ENCODE results near the gene PTPRT. TPM values are rescaled to one million over a fixed set of nuclear protein-coding genes. Genes with fewer than 3 reads are reported as not detected.
A peak's percentile ranks its signal among the peaks of the same experiment; 100 is the strongest.

Gene PTPRT
- total RNA-seq, 1 experiment from 2014 or later = 0.93 TPM

DNA sequence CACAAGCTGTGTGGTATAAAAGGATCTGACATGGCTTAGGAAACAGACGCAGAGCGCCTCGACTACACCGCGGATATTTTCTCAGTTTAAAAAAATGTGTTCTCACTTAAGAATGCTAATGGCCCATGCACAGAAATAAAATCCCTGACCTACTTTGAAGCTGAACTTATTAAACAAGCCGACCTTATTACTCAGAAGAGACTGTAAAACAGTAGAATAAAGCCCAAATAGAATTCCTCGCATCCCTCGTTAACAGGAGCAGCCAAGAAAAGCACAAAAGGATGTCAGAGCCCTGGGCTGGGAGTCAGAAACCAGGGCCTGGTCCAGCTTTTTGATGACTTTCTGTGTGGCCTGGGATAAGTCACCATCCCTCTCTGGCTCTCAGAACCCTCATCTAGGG is 489.3 kb downstream of the PTPRT start:
- Histone ChIP-seq H3K27me3 (peaks cover 12% of the 10 kb centered on the region; the same call in 1 of the 2 replicates), H3K9me3 (replicated peaks) (no peaks in the 10 kb centered on the region; the same call in 1 of the 2 replicates), H3K36me3 (no peaks in the 10 kb centered on the region), H3K4me3 (no peak overlapping the region), H3K4me1 (no peaks in the 10 kb centered on the region), H3K27ac (no peak overlapping the region)
- DNase-seq = no peak

- DNase-seq = no peak
- Histone ChIP-seq H3K4me1 (no peaks in the 10 kb centered on the region), H3K27ac (no peak overlapping the region), H3K36me3 (no peaks in the 10 kb centered on the region), H3K27me3 (peaks cover 12% of the 10 kb centered on the region; the same call in 1 of the 2 replicates), H3K9me3 (replicated peaks) (no peaks in the 10 kb centered on the region), H3K4me3 (no peak overlapping the region)
Measured at GRCh38 chr20:42697962-42698361, 491.7 kb downstream of the PTPRT start.

DNA sequence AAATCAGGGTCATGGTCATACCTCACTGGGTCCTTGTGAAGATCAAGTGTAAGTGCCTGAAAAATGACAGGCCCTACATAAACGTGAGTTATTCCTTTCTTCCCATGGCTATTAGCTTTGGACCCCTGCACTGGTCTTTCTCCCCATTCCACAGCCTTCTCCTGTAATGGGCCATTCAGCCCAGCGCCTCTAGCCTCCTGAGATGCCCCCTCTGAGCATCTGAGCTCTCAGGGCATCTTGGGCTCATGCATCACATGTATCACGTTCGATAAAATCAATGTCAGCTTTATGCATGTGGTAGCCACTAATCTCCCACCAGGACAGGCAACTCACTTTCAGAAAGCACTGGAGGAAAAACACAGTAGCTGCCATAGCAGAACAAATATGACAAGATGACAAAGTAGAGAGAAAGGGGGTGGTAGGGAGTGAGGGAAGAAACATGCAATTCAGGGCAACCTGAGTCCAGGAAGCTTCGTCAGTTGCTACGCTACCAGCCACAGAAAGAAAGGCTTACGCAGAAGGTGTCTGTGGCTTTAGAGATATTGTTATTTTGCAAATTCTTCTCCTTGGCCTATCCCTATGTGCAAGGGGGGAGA is 498.8 kb downstream of the PTPRT start:
- DNase-seq = no peak
- no peak overlapping the region for H3K4me3 ChIP-seq
- H3K9me3 ChIP-seq (replicated peaks) = no peaks in the 10 kb centered on the region
- H3K27me3 ChIP-seq = no peaks in the 10 kb centered on the region
- H3K27ac ChIP-seq = no peak overlapping the region
- H3K36me3 ChIP-seq = no peaks in the 10 kb centered on the region
- no peaks in the 10 kb centered on the region for H3K4me1 ChIP-seq

DNA sequence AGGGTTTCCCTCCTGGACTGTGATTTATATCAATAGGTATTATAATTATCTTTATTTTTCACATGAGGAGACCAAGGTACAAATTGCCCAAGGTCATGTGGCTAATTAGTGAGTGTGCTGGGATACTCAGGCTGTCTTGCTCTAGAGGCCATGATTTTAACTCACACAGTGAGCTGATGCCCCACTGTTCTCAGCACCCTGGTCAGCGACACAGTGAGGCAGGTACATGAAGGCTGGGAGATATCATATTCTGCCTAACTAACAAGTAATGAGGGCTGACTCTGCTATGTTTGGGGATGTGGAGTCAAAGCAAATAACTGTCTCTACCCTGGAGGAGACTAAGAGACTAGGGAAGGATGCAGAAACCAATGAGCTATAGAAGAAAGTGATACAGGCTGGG is 501.1 kb downstream of the PTPRT start:
- no peak overlapping the region for H3K4me3 ChIP-seq
- H3K9me3 ChIP-seq (replicated peaks) = no peaks in the 10 kb centered on the region
- peak; percentile 57 to 74 for DNase-seq
- no peaks in the 10 kb centered on the region for H3K36me3 ChIP-seq
- no peaks in the 10 kb centered on the region for H3K4me1 ChIP-seq
- no peak overlapping the region for H3K27ac ChIP-seq
- H3K27me3 ChIP-seq = no peaks in the 10 kb centered on the region

DNA sequence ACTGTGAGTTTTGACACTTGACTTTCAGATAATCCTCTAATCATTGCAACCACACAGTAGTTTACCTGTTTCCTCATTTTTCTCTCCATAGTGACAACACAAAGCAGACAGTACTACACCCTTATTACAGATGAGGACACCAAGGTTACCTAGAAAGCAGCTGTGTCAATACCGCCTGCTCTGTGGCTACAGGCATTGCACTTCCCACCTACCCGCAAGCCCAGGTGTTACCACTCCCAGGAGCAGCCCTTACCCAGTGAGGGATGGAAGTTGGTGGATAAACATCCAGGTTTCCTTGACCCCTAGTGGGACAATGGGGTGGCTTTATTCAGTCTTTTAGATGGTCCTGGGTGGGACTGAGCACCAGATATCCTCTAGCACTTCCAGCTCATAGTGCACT is 503.6 kb downstream of the PTPRT start:
- DNase-seq = no peak
- H3K4me1 ChIP-seq = no peaks in the 10 kb centered on the region
- no peak overlapping the region for H3K4me3 ChIP-seq
- no peak overlapping the region for H3K27ac ChIP-seq
- H3K36me3 ChIP-seq = no peaks in the 10 kb centered on the region
- 0 out of 2 replicates have a peak, but pooled peaks cover 5% of the 10 kb centered on the region for H3K27me3 ChIP-seq
- H3K9me3 ChIP-seq (replicated peaks) = no peaks in the 10 kb centered on the region

DNA sequence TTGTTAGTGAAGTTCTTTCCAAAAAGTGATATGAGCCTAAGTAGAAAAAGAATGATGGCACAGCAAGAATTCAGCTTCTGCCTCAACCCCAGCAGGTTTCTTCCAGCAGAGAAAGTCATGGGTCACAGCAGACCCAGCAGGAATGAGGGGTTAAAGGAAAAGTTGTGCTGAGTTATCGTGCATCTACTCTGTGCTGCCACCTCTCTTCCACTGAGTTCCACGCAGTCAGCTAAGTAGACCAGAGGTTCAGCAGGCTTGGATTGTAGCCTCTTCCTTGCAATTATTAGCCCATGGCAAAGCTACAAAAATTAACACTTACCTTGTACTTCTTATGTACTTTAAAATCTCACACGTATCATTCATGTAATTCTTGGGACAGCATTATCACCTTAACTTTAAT is 510.8 kb downstream of the PTPRT start:
- Histone ChIP-seq H3K4me3 (no peak overlapping the region), H3K27me3 (0 out of 2 replicates have a peak, but pooled peaks cover 6% of the 10 kb centered on the region), H3K9me3 (replicated peaks) (no peaks in the 10 kb centered on the region), H3K36me3 (no peaks in the 10 kb centered on the region), H3K27ac (no peak overlapping the region), H3K4me1 (no peaks in the 10 kb centered on the region)
- DNase-seq = peak; percentile 11 to 33

DNA sequence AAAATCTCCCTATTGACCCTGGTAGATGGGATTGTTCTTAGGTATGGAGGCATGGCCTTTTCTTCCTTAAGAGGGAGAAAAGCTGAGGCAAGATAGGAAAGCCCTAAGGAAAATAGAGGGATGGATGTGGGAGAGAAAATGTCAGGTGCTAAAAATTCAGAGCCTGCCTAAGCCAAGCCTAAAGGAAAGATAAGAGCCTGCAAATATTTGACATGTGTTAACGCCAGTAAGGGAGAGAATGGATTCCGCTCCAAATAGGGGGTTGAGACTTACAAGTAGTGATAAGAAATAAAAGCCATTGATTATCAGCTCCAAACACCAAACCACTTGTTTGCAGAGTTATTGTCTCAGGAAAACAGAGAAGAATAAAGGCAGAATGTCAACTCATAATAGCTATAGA is 533.6 kb downstream of the PTPRT start:
- 0 out of 2 replicates have a peak, but pooled peaks cover 3% of the 10 kb centered on the region for H3K27me3 ChIP-seq
- H3K27ac ChIP-seq = no peak overlapping the region
- DNase-seq = no peak
- H3K9me3 ChIP-seq (replicated peaks) = no peaks in the 10 kb centered on the region
- no peaks in the 10 kb centered on the region for H3K4me1 ChIP-seq
- no peaks in the 10 kb centered on the region for H3K36me3 ChIP-seq
- no peak overlapping the region for H3K4me3 ChIP-seq

DNA sequence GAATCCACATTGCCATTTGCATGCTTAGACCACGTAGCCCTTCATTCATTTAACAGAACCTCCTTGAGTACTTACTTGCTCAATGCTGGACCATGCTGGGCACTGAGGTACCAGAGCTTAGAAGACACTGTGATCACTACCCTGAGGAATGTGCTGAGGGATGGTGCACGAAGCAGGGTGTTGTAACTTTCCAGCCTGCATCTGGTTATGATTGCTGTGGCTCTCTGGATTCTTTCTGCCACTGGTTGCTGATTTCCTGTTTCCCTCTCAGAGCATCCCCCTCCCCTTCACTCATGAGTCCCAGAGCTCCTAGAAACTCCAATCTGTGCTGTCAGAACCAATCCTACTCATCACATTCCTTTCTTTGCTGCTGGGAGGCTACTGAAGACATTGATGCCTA is 537.4 kb downstream of the PTPRT start:
- H3K27me3 ChIP-seq = no peaks in the 10 kb centered on the region
- H3K9me3 ChIP-seq (replicated peaks) = no peaks in the 10 kb centered on the region
- no peaks in the 10 kb centered on the region for H3K4me1 ChIP-seq
- no peak for DNase-seq
- H3K36me3 ChIP-seq = no peaks in the 10 kb centered on the region
- H3K27ac ChIP-seq = no peak overlapping the region
- no peak overlapping the region for H3K4me3 ChIP-seq

- Histone ChIP-seq H3K9me3 (replicated peaks) (no peaks in the 10 kb centered on the region), H3K27me3 (no peaks in the 10 kb centered on the region), H3K36me3 (no peaks in the 10 kb centered on the region), H3K4me3 (no peak overlapping the region), H3K27ac (no peak overlapping the region), H3K4me1 (no peaks in the 10 kb centered on the region)
- no peak for DNase-seq
Measured at GRCh38 chr20:42650191-42650746, 539.4 kb downstream of the PTPRT start.

DNA sequence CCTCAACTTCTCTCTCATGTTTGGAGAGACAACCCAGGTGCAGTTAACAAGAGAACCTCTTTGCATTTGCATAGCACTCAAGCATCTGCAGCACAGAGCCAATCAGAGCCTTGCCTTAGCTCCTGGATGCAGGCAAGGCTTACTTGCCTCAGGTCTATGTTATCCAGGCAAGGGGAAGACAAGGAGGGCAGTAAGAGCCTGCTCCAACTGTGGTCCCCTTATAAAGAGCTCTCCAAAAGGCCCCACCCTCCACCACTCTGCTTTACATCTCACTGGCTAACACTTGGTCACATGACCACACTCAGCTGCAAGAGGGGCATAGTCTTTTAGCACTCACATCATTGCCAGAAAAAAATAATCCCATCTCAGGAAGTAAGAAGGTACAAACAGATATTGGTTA is 540.0 kb downstream of the PTPRT start:
- H3K36me3 ChIP-seq = no peaks in the 10 kb centered on the region
- H3K4me3 ChIP-seq = no peak overlapping the region
- no peaks in the 10 kb centered on the region for H3K4me1 ChIP-seq
- DNase-seq = no peak
- H3K27ac ChIP-seq = no peak overlapping the region
- no peaks in the 10 kb centered on the region for H3K9me3 ChIP-seq (replicated peaks)
- no peaks in the 10 kb centered on the region; the same call in 1 of the 2 replicates for H3K27me3 ChIP-seq

GRCh38 chr20:42646250-42646649 is 543.5 kb downstream of the PTPRT start:
- no peak for DNase-seq
- Histone ChIP-seq H3K27ac (no peak overlapping the region), H3K4me1 (no peaks in the 10 kb centered on the region), H3K36me3 (no peaks in the 10 kb centered on the region), H3K4me3 (no peak overlapping the region), H3K27me3 (no peaks in the 10 kb centered on the region; the same call in 1 of the 2 replicates), H3K9me3 (replicated peaks) (no peaks in the 10 kb centered on the region; the same call in 1 of the 2 replicates)

DNA sequence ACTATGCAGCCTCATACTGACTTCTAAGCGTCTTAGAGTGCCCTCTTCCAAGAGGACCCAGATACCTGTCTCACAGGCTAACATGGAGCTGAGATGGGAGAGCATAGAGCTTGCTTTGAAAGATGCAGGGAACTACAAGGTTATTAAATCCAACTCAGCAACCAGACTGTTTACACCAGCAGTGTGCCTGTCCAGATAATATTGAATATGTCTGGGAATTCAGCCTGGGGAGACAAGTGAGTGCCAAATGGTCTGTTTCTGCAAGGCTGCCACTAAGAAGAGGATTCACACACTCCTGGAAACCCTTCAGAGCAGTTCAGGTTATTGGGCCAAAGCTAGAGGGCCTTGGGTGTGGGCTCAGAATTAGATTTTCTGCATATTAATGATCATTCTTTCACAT is 547.8 kb downstream of the PTPRT start:
- H3K27me3 ChIP-seq = no peaks in the 10 kb centered on the region; the same call in 1 of the 2 replicates
- H3K4me3 ChIP-seq = no peak overlapping the region
- peaks cover 3% of the 10 kb centered on the region; the same call in 1 of the 2 replicates for H3K9me3 ChIP-seq (replicated peaks)
- DNase-seq = no peak
- H3K4me1 ChIP-seq = no peaks in the 10 kb centered on the region
- H3K27ac ChIP-seq = no peak overlapping the region
- H3K36me3 ChIP-seq = no peaks in the 10 kb centered on the region

DNA sequence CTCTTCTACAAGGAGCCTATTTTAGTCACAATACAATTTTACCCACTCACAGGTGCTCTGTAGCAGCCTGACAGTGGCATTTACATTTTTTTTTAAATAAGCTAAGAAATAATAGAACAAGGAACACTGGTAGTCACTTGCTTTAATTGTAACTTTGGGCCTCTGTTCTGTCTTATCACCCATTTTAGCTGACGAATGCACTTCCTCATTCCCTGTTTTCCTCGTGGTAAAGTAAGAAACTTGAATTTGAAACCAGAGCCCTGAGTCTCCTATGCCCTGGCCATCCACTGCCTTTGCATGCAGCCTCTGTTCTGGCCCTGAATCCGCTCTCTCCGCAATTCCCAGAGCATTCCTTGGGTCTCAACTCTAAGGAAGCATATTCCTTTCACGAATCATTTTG is 550.6 kb downstream of the PTPRT start:
- H3K27ac ChIP-seq = no peak overlapping the region
- no peak for DNase-seq
- no peaks in the 10 kb centered on the region for H3K36me3 ChIP-seq
- no peak overlapping the region for H3K4me3 ChIP-seq
- 0 out of 2 replicates have a peak, but pooled peaks cover 6% of the 10 kb centered on the region for H3K27me3 ChIP-seq
- H3K9me3 ChIP-seq (replicated peaks) = peaks cover 3% of the 10 kb centered on the region; the same call in 1 of the 2 replicates
- no peaks in the 10 kb centered on the region for H3K4me1 ChIP-seq

GRCh38 chr20:42635699-42636411 is 553.9 kb downstream of the PTPRT start:
- 0 out of 2 replicates have a peak, but pooled peaks cover 6% of the 10 kb centered on the region for H3K27me3 ChIP-seq
- H3K36me3 ChIP-seq = no peaks in the 10 kb centered on the region
- 0 out of 2 replicates have a peak, but pooled peaks cover 1% of the 10 kb centered on the region for H3K9me3 ChIP-seq (replicated peaks)
- DNase-seq = no peak
- no peak overlapping the region for H3K27ac ChIP-seq
- no peak overlapping the region for H3K4me3 ChIP-seq
- no peaks in the 10 kb centered on the region for H3K4me1 ChIP-seq

DNA sequence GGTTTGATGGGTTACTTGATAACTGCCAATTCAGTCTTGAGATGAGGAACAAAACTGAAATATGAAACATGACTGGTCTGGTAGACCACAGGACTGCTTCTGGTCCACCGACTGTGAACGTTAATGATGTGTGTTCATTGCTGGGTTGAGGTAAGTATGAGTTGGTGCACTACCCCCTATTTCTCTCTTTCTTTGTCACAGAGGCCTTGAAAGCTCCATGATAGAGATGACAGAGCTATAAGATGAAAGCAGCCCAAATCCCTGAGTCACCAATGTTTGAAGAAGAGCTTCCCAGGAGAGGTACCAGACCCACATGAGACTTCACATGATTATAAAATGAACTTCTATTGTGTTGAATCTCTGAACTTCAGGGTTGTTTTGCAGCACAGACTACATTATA is 555.5 kb downstream of the PTPRT start:
- 0 out of 2 replicates have a peak, but pooled peaks cover 6% of the 10 kb centered on the region for H3K27me3 ChIP-seq
- H3K36me3 ChIP-seq = no peaks in the 10 kb centered on the region
- no peak overlapping the region for H3K27ac ChIP-seq
- H3K4me1 ChIP-seq = no peaks in the 10 kb centered on the region
- no peak overlapping the region for H3K4me3 ChIP-seq
- H3K9me3 ChIP-seq (replicated peaks) = no peaks in the 10 kb centered on the region
- DNase-seq = no peak

Measured in SJCRH30 (cell line).